ENCODE measurements around the gene SH3YL1.

Gene SH3YL1, protein sequence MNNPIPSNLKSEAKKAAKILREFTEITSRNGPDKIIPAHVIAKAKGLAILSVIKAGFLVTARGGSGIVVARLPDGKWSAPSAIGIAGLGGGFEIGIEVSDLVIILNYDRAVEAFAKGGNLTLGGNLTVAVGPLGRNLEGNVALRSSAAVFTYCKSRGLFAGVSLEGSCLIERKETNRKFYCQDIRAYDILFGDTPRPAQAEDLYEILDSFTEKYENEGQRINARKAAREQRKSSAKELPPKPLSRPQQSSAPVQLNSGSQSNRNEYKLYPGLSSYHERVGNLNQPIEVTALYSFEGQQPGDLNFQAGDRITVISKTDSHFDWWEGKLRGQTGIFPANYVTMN

DNA sequence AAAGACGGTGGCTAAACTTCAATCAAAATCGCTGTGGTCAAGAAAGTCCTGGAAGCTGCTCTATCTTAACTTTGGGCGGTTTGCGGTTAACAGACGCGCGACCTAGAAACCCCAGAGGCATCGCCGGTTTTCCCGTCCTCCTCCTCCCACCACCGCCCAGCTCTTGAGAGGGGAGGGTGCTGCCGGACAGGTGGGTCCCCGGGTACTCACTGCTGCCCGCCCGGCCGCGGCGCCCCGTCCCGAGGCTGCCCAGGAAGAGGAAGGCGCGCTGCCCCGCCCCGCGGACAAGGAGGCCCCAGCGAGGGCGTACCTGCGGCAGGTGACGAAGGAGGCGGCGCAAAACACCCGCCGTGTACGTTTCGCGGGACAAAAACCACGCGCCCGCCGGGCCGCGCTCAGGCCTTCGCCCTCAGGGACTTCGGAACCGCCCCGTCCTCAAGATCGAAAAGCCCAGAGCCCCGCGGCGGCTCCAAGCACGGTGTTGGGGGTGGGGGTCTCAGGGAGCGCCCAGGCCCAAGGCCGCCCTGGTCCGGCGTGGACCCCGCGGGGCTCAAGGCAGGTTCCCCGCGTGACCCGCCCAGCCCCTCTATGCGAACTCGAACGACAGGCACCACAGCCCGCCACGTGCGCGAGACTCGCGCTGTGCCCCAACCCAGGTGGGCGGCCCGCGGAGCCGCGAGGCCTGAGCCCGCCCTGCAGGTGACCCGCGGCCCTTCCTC is at the start of gene SH3YL1:
Gene SH3YL1 (minus strand): TSS at position 259 of the 719 bp plus-strand sequence. CDS start 48 bp downstream, at position 211.
- Mint-ChIP-seq H3K27ac (peak within 1 kb of the TSS; percentile 97), H3K27me3 (no peaks in the 10 kb centered on the region), H3K36me3 (peaks cover 1 to 24% of the 10 kb centered on the region in 2 donors), H3K4me1 (peaks cover 17 to 21% of the 10 kb centered on the region in 2 donors), H3K4me3 (peak within 1 kb of the TSS; percentile 90 to 94), H3K9me3 (no peaks in the 10 kb centered on the region)
- peak; percentile 44 to 54 for ATAC-seq (replicated peaks)
- peak; percentile 25 for DNase-seq

DNA sequence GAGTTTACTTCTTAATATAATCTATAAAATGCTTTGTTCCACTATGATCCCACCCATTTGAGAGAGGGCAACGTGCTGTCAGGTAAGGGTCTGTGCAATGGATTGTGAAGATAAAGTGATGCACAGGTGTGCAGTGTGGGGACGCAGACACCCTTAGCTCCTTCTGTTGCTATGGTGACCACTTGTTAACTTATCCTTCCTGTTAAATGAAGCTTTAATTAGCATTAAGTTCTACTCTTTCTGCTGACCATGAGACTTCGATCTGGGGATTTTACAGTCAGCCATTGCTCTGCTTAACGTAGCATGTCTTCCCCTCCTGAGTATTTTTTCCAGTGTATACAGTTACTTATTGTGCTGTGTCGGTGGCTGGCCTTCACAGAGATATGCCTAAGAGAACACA is 47.2 kb upstream of the SH3YL1 start:
- ATAC-seq (replicated peaks) (no peak), DNase-seq (no peak)
- Mint-ChIP-seq H3K4me1 (peaks cover 0 to 2% of the 10 kb centered on the region in 2 donors), H3K36me3 (no peaks in the 10 kb centered on the region), H3K4me3 (no peak overlapping the region), H3K27ac (no peak overlapping the region), H3K27me3 (peaks cover 2 to 10% of the 10 kb centered on the region in 2 donors), H3K9me3 (no peaks in the 10 kb centered on the region)

DNA sequence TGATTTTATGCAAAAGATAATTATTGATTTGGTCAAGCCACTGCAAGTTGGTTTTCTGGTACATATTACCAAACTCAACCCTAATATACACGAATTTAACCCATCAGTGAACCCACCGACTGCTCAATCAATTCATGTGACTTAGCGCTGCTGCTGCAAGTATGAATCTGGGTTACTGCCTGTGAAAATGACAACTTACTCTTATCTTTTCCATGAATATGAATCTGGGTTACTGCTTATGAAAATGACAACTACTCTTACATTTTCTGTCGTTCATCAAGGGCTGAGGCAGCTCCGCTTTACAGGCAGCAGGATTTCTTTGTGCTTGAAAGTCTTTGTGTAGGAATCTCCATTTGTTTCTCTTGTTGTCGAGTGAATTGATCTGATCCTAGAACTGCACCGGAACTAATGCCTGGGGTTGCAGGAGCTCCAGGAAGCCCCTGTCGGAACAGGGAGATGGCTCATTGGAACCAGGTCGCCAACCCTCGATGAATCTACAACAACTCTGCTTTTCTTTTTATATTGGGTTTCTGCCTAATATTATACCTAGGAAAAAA is 46.2 kb upstream of the SH3YL1 start:
- no peaks in the 10 kb centered on the region for H3K27me3 Mint-ChIP-seq
- no peaks in the 10 kb centered on the region for H3K36me3 Mint-ChIP-seq
- H3K4me3 Mint-ChIP-seq = no peak overlapping the region
- H3K4me1 Mint-ChIP-seq = peaks cover 0 to 2% of the 10 kb centered on the region in 2 donors
- H3K27ac Mint-ChIP-seq = no peak overlapping the region
- H3K9me3 Mint-ChIP-seq = no peaks in the 10 kb centered on the region
- ATAC-seq (replicated peaks) (no peak), DNase-seq (no peak)

DNA sequence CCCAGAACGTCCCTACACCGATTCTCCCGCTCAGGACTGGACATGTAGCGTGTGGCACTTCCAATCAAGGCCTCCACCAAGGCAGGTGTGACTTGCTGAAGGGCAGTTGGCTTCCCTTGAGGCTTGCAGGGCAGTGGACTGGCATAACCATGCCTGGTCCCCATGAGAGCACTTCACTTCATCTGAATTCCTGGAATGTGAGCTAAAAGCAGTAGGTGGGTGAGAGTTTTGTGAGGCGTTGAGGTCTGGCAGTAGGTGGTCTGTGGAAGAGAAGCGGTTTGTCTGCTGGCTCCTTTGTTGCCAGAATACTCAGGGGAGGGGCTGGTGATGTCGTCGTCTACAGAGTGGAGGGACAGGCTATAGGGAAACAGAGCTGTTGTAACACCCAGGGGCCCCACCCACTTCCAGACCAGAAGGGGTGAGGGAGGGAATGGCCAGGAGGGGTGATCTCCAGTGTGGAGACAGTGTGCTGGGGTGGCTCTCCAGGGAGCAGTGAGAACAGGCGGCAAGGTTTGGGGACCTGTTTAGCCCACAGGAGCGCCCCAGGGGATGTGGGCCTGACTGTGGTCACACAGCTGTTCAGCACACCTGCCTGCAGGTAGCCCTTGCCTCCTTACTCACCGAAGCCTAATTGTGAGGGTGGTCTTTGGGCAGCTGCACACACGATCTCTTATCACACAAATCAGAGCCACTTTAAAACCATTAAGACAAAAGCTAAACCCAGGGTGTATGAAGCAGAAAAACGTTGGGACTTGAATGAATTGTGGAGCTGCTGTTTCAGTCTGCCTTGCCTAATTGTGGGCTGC is 45.5 kb upstream of the SH3YL1 start:
- Mint-ChIP-seq H3K4me1 (peaks cover 0 to 2% of the 10 kb centered on the region in 2 donors), H3K36me3 (no peaks in the 10 kb centered on the region), H3K9me3 (no peaks in the 10 kb centered on the region), H3K27me3 (no peaks in the 10 kb centered on the region), H3K4me3 (no peak overlapping the region), H3K27ac (no peak overlapping the region)
- DNase-seq = no peak
- ATAC-seq (replicated peaks) = no peak

DNA sequence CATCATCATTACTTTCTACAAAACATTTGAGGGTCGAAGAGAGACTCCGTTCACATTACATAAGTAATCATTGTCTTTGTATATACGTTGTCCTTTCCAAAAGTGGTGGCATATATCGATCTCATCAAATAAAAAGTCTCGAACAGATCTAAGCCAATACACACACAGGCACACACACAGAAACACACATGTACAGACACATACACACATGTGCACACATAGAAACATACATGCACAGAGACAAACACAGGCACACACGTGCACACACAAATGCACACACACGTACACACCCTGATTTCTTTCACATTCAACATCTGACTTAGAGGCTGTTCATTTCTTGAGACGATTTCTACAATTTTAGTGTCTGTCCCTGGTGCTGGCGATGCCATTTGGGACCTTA is 41.5 kb upstream of the SH3YL1 start:
- Mint-ChIP-seq H3K27me3 (peaks cover under 1 to 6% of the 10 kb centered on the region in 2 donors), H3K36me3 (peaks cover 0 to 8% of the 10 kb centered on the region in 2 donors), H3K9me3 (peaks cover 11 to 13% of the 10 kb centered on the region in 2 donors), H3K27ac (no peak overlapping the region), H3K4me3 (no peak overlapping the region), H3K4me1 (peaks cover 0 to 2% of the 10 kb centered on the region in 2 donors)
- DNase-seq (no peak), ATAC-seq (replicated peaks) (no peak)

DNA sequence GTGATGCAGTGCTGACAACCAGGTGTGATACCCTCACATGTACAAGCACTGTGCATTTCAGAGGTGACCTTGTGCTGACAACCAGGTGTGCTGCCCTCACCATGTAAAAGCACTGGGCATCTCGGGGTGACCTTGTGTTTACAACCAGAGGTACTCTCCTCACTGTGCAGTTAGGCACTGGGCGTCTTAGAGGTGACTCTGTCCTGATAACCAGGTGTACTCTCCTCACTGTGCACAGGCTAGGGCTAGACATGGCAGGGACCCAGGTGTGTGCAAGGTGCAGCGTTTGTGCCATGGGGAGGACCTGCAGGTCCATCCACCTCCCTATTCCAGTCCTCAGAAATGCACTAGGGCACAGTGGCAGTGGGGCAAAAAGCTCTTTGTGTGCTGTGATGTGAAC is 32.5 kb upstream of the SH3YL1 start:
- Mint-ChIP-seq H3K36me3 (peaks cover 0 to 4% of the 10 kb centered on the region in 2 donors), H3K9me3 (peaks cover 3 to 4% of the 10 kb centered on the region in 2 donors), H3K4me3 (no peak overlapping the region), H3K4me1 (no peaks in the 10 kb centered on the region), H3K27ac (no peak overlapping the region), H3K27me3 (peaks cover 22 to 23% of the 10 kb centered on the region in 2 donors)
- ATAC-seq (replicated peaks) (no peak), DNase-seq (no peak)

DNA sequence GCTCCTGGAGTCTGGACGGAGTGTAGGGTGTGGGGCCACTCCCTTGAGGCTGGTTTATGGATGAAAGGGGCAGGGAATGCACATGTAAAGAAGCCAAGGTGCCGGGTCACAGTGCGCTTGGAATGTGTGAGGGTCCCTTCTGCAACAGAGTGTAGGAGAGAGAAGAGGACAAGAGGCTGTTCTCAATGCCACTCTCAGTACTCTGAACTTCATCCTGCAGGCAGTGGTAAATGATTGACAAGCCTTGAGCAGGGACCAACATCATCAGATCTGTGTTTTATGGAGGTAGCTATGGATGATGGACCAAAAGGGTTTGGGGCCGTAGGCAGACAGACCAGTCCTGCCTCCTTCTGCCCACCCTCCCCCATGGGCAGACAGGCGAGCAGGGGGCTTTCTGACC is 31.3 kb upstream of the SH3YL1 start:
- Mint-ChIP-seq H3K4me3 (no peak overlapping the region), H3K27me3 (peaks cover 21% of the 10 kb centered on the region in 2 donors), H3K9me3 (no peaks in the 10 kb centered on the region), H3K4me1 (peaks cover 0 to 1% of the 10 kb centered on the region in 2 donors), H3K27ac (no peak overlapping the region), H3K36me3 (no peaks in the 10 kb centered on the region)
- no peak for ATAC-seq (replicated peaks)
- no peak for DNase-seq

DNA sequence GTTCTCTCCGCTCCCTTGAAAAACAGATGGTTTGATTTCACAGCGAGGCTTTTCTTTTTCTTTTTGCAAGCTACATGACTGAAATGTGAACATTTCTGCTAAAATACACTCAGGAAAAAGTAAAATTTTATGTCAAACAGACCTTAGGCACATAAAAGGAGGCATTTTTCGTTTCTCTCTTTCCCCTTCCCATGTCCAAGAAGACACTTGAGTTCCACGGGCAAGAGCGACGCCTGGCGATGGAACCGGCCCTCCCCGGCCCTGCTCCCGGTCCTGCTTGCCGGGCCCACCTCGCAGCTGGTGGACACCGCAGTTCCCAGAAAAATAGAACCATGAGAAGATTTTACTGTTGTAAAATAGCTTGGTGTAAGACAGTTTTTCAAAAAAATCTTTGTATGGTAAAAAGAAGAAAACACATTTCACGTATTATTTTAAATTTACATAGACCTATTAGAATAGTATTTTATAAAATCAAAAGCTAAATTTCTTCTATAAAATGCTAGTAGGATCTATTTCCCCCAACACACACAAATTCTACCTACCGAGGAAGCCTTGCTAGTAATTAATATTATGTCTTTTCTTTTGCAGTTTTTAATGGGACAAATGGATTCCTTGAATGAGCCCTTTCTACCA is 26.4 kb upstream of the SH3YL1 start:
- H3K27me3 Mint-ChIP-seq = peaks cover 28 to 38% of the 10 kb centered on the region in 2 donors

DNA sequence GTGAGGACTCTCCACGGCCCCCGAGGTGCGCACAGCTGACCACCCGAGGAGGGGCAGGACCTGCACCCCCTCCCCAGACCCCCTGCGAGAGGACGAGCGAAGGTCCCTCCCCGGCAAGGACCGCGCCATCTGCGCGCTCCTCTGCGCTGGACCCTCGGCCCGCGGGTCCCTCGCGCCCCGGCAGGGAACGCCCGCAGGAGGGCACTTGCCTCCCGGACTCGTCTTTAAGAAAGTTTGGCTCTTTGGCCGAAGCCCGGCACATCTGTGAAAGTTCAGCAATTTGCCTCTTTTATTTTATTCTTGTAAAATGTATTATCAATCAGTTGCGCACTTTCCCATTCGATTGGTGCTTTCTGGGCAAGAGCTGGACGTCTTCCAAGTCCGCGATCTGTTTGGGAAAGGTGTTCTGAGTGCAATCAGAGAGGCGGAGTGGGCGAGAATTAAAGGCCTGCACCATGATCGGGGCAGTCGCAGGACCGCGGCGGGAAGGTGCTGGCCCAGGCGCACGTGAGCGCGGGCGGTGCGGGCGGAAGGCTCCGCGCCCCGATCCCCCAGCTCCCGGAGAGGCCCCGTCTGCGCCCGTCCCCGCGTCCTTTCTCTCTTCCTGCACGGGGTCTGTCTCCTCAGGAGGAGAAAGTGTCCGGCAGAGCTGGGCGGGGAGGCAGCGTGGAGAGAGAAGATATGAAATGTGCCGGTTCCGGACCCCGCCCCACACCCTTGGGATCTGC is 25.7 kb upstream of the SH3YL1 start:
- no peak for DNase-seq
- Mint-ChIP-seq H3K4me3 (peak overlapping the region; percentile 62 to 77), H3K27ac (no peak overlapping the region), H3K27me3 (peaks cover 24 to 32% of the 10 kb centered on the region in 2 donors), H3K9me3 (no peaks in the 10 kb centered on the region), H3K4me1 (peaks cover 3 to 16% of the 10 kb centered on the region in 2 donors), H3K36me3 (peaks cover 7 to 8% of the 10 kb centered on the region in 2 donors)
- peak; percentile 23 to 38 for ATAC-seq (replicated peaks)

More for the DNA sequence above, 26.4 kb upstream of the SH3YL1 start:
- no peaks in the 10 kb centered on the region for H3K9me3 Mint-ChIP-seq
- peak overlapping the region; percentile 62 to 77 for H3K4me3 Mint-ChIP-seq
- peaks cover 7 to 8% of the 10 kb centered on the region in 2 donors for H3K36me3 Mint-ChIP-seq
- no peak overlapping the region for H3K27ac Mint-ChIP-seq
- DNase-seq (no peak), ATAC-seq (replicated peaks) (peak; percentile 41 to 66)
- H3K4me1 Mint-ChIP-seq = peaks cover 3 to 16% of the 10 kb centered on the region in 2 donors

DNA sequence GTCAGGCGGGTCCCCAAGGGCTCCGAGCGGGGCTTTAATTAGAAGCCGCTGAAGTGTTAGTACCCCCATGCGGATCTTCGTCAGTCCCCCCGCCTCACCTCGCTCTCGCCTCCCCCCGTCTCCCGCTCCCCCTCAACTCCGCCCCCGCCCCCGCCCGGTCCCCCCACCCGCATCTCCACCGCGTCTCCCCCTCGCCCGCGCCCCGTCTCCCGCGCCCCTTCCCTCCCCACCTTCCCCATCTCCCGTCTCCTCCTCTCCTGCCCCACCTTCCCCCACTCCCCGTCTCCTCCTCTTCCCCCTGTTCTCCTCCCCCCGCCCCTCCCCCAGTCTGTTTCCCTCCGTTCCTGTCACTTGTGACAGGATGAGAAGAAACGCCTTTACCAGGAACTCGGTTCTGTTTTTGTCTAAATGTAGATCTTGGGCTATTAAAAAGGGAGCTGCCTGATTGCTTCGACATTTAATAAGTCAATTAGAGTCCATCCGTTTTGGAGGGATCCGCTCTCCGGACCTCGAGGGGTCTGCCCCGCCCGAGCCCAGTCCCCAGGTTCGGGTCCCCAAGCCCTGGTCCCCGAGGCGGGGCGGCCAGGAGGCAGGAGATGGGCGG is 25.0 kb upstream of the SH3YL1 start:
- Mint-ChIP-seq H3K4me1 (peaks cover 3 to 16% of the 10 kb centered on the region in 2 donors), H3K4me3 (peak overlapping the region in 1 of 2 donors; percentile 77), H3K27ac (no peak overlapping the region), H3K9me3 (no peaks in the 10 kb centered on the region), H3K36me3 (peaks cover 7 to 8% of the 10 kb centered on the region in 2 donors), H3K27me3 (peaks cover 20 to 28% of the 10 kb centered on the region in 2 donors)
- ATAC-seq (replicated peaks) = no peak
- DNase-seq = no peak

DNA sequence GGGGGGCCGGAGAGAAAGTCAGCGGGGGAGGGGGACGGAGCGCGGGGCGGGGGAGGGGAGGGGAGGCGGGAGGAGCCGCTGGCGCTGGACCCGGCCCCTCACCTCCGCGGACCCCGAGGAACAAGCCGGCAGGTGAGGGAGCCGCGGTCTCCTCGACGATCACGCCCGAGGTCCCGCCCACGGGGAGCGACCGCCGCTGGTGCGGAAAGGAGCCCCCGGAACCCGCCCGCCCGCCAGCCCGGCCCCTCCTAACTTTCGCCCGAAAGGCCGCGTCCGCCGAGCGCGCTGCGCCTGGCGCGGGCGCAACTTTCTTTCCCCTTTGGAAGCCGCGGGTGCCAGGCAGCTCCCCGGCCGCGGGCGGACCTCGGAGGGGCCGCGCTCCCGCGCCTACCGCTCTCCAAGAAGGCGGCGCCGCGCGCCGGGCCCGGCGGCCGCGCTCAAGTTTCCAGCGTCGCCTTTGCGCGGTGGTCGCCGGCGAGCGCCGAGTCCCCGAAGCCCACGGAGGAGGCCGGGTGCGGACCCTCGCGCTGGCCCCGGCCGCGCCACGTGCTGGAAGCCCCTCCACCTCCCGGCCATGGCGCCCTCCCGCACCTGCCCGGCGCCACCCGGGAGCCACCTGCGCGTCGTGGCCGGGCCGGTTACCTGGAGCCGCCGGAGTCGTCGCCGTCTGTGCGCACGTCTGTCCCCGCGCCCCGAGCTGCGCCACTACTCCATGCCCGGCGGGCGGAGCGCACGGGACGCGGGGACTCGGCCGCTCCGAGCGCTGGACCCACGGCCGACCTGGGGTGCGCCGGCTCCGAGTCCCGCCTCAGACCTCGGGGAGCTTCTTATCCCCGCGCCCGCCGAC is 24.3 kb upstream of the SH3YL1 start, which contains the start of gene ALKAL2:
Gene ALKAL2 (minus strand): TSS at position 181 of the 847 bp plus-strand sequence. CDS start 256 bp downstream, outside the sequence.
- Mint-ChIP-seq H3K4me1 (peaks cover 3 to 16% of the 10 kb centered on the region in 2 donors), H3K36me3 (peaks cover 8 to 12% of the 10 kb centered on the region in 2 donors), H3K9me3 (no peaks in the 10 kb centered on the region), H3K4me3 (peak within 1 kb of the TSS; percentile 46 to 77), H3K27ac (no peak within 1 kb of the TSS), H3K27me3 (peaks cover 20 to 28% of the 10 kb centered on the region in 2 donors)
- DNase-seq (no peak), ATAC-seq (replicated peaks) (peak in 1 of 2 donors; percentile 11)

DNA sequence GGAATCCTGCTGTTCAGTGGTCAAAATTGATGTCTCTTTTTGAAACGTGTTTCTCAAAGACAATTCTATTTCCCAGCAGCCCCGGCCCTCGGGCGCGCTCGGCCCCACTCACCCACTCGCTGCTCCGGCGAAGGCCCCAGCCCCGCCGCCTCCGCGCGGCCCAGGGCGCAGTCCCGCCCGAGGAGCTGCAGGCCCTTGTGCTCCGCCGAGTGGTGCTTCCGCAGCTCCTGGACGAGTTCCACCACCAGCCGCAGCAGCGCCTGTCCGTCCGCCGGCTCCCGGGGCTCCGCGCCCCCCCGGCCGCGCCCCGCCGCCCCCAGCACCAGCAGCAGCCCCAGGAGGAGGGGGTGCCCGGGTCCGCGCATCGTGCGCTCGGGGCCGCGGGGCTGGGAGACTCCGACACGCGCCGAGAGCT is 23.6 kb upstream of the SH3YL1 start:
- peak; percentile 72 to 74 for ATAC-seq (replicated peaks)
- H3K27ac Mint-ChIP-seq = no peak overlapping the region
- peaks cover 20 to 28% of the 10 kb centered on the region in 2 donors for H3K27me3 Mint-ChIP-seq
- no peak for DNase-seq
- H3K36me3 Mint-ChIP-seq = peaks cover 8 to 12% of the 10 kb centered on the region in 2 donors
- H3K9me3 Mint-ChIP-seq = no peaks in the 10 kb centered on the region
- peaks cover 3 to 16% of the 10 kb centered on the region in 2 donors for H3K4me1 Mint-ChIP-seq
- peak overlapping the region in 1 of 2 donors; percentile 54 for H3K4me3 Mint-ChIP-seq
